Measurements from ENCODE around the gene PSME3IP1.

The PSME3IP1 gene

DNA sequence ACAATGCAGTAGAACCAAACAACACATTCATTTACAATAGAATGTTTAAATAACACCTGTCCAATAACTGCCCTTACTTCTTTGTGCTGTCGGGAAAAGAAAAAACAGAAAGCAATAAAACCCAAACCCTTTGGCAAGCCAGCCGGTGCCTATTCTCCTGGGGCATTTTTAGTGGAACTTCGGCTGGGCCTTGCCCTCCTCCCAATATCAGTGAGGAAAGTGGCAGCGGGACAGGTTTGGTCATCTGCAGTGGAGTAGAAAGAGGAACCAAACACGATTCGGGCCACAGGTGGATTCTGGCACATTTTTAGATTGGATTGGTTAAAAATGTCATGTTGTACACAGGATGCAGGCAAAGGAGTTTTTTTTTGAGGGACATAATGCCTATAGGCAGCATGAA lies 32.0 kb downstream of the PSME3IP1 start:
- DNase-seq (ENCODE audit: low read depth in 1 of 2, low spot score in 1 of 2) = no peak
- Histone ChIP-seq H3K27me3 (ENCODE audit: insufficient read depth, poor library complexity, severe bottlenecking) (no peaks in the 10 kb centered on the region), H3K27ac (replicated peaks) (no peak overlapping the region), H3K4me3 (replicated peaks; ENCODE audit: insufficient read depth, low read length) (no peak overlapping the region)
- no peak for TF ChIP-seq SPI1 (IDR thresholded peaks at IDR 0.05; ENCODE audit: borderline replicate concordance, low read depth)
- no peak for TF ChIP-seq POLR2AphosphoS5 (IDR thresholded peaks at IDR 0.05; ENCODE audit: low read depth)
- TF ChIP-seq GABPA (IDR thresholded peaks at IDR 0.05; ENCODE audit: low read depth) = no peak
- TF ChIP-seq, protein P1, sequence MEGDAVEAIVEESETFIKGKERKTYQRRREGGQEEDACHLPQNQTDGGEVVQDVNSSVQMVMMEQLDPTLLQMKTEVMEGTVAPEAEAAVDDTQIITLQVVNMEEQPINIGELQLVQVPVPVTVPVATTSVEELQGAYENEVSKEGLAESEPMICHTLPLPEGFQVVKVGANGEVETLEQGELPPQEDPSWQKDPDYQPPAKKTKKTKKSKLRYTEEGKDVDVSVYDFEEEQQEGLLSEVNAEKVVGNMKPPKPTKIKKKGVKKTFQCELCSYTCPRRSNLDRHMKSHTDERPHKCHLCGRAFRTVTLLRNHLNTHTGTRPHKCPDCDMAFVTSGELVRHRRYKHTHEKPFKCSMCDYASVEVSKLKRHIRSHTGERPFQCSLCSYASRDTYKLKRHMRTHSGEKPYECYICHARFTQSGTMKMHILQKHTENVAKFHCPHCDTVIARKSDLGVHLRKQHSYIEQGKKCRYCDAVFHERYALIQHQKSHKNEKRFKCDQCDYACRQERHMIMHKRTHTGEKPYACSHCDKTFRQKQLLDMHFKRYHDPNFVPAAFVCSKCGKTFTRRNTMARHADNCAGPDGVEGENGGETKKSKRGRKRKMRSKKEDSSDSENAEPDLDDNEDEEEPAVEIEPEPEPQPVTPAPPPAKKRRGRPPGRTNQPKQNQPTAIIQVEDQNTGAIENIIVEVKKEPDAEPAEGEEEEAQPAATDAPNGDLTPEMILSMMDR (IDR thresholded peaks at IDR 0.05; ENCODE audit: insufficient read depth, low read length) = no peak
- TF ChIP-seq, protein P2, sequence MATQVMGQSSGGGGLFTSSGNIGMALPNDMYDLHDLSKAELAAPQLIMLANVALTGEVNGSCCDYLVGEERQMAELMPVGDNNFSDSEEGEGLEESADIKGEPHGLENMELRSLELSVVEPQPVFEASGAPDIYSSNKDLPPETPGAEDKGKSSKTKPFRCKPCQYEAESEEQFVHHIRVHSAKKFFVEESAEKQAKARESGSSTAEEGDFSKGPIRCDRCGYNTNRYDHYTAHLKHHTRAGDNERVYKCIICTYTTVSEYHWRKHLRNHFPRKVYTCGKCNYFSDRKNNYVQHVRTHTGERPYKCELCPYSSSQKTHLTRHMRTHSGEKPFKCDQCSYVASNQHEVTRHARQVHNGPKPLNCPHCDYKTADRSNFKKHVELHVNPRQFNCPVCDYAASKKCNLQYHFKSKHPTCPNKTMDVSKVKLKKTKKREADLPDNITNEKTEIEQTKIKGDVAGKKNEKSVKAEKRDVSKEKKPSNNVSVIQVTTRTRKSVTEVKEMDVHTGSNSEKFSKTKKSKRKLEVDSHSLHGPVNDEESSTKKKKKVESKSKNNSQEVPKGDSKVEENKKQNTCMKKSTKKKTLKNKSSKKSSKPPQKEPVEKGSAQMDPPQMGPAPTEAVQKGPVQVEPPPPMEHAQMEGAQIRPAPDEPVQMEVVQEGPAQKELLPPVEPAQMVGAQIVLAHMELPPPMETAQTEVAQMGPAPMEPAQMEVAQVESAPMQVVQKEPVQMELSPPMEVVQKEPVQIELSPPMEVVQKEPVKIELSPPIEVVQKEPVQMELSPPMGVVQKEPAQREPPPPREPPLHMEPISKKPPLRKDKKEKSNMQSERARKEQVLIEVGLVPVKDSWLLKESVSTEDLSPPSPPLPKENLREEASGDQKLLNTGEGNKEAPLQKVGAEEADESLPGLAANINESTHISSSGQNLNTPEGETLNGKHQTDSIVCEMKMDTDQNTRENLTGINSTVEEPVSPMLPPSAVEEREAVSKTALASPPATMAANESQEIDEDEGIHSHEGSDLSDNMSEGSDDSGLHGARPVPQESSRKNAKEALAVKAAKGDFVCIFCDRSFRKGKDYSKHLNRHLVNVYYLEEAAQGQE (IDR thresholded peaks at IDR 0.05; ENCODE audit: insufficient replicate concordance, low read depth) = no peak

DNA sequence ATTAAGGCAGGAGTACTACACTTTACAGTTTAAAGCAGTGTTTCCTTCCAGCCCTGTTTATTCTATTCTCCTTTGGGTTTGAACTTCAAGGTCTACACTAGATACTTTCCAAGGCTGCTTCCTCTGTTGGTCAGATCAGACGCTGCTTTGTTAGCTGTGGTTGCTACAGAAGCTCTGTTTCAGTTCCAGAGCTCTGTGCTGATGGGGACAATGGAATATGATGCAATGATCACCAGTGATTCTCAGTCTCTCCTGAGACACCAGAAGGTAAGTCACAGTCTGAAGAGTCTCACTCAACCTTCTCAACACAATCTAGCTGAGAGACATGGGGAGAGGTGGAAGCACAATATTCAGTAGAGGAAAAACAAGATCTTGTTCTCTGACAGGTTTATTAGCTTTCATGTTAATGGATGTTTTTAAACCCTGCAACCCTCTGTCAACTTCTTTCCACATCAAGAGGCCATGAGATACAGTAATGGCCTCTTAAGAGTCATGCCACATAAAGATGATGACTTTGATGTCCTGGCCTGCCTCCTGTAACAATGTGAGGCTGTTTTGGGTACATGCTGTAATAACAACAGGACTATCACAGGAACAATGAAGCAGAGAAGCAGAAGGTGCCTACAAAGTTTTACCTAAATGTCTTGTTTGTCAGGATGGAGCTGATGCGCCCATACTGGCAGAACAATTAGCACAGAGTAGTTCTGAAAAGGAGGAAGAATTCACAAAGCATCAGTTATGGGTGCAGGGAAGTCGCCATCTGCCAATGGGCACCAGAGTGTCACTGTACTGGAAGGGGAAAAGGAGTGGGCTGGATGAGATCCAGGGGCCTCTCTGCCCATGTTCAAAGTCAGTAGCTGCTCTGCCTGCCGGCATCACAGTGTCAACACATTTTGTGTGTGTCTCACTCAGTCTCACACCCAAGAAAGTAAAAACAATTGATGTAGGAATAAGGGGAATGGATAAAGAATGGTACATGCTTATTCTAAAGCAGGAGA lies 33.4 kb downstream of the PSME3IP1 start:
- H3K4me3 ChIP-seq (replicated peaks; ENCODE audit: insufficient read depth, low read length) = no peak overlapping the region
- H3K27me3 ChIP-seq (ENCODE audit: insufficient read depth, poor library complexity, severe bottlenecking) = no peaks in the 10 kb centered on the region
- peak in 1 of 2 experiments; percentile 38 for DNase-seq (ENCODE audit: low read depth in 1 of 2, low spot score in 1 of 2)
- H3K27ac ChIP-seq (replicated peaks) = peak overlapping the region; percentile 23; the same call in 1 of the 2 replicates
- TF ChIP-seq POLR2AphosphoS5 (IDR thresholded peaks at IDR 0.05; ENCODE audit: low read depth) = no peak; the same call in 1 of the 2 replicates

DNA sequence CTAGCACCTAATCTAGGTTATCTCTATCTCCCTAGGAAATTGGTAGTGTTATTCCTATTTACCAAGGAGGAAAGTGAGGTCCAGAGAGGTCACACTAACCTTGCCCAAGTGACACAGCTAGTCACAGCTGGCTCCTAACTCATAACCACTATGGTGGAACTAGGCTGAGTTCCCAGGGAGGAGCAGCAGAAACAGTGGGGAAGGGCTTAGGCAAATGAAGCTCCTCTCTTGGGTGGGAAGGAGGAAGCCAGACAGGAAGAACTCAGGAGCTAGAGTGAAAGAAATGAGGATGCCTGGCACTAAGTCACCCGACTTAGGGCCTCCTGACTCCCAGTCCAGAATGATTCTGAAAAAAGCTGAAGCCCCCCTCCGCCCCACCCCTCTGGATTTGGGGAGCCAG lies 34.5 kb downstream of the PSME3IP1 start:
- no peak overlapping the region for H3K4me3 ChIP-seq (replicated peaks; ENCODE audit: insufficient read depth, low read length)
- H3K27ac ChIP-seq (replicated peaks) = no peak overlapping the region
- peak; percentile 21; the same call in 1 of the 2 replicates for TF ChIP-seq POLR2AphosphoS5 (IDR thresholded peaks at IDR 0.05; ENCODE audit: low read depth)
- TF ChIP-seq, protein P1 (IDR thresholded peaks at IDR 0.05; ENCODE audit: insufficient read depth, low read length) = no peak
- no peak for DNase-seq (ENCODE audit: low read depth in 1 of 2, low spot score in 1 of 2)
- H3K27me3 ChIP-seq (ENCODE audit: insufficient read depth, poor library complexity, severe bottlenecking) = no peaks in the 10 kb centered on the region

DNA sequence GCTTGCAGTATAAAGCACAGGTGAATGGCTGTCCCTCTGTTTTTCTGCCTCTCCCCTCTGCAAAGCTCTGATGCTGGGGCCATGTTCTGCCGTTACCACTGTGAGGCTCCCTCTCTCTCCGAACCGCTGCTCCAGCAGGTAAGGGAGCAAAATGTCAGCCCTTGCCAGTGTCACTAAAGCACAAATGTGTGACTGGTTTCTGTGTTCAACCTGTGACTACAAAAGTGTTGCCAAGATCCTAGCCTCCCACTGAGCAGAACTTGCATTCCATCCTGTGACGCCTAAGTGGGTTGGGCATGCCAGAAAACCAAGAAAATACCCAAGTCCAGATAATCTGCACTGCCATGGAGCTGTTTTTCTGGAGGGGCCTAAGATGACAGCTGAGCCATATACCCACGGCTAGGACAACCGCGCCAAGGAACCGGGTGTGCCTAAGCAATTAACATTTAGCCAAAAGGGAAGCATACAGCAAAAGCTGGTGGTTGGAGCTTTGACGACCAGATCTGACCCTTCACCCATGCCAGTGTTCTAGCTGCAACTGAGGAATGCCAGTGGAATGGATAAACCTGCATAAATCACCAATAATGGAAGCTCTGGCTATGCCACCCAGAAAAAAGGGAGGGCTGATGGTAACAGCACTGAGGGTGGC lies 35.0 kb downstream of the PSME3IP1 start:
- no peak for DNase-seq (ENCODE audit: low read depth in 1 of 2, low spot score in 1 of 2)
- no peaks in the 10 kb centered on the region for H3K27me3 ChIP-seq (ENCODE audit: insufficient read depth, poor library complexity, severe bottlenecking)
- no peak overlapping the region for H3K27ac ChIP-seq (replicated peaks)
- no peak overlapping the region for H3K4me3 ChIP-seq (replicated peaks; ENCODE audit: insufficient read depth, low read length)
- TF ChIP-seq, protein P2 (IDR thresholded peaks at IDR 0.05; ENCODE audit: insufficient replicate concordance, low read depth) = no peak
- TF ChIP-seq GABPA (IDR thresholded peaks at IDR 0.05; ENCODE audit: low read depth) = no peak
- no peak for TF ChIP-seq SPI1 (IDR thresholded peaks at IDR 0.05; ENCODE audit: borderline replicate concordance, low read depth)
- TF ChIP-seq, protein P1 (IDR thresholded peaks at IDR 0.05; ENCODE audit: insufficient read depth, low read length) = no peak
- TF ChIP-seq POLR2AphosphoS5 (IDR thresholded peaks at IDR 0.05; ENCODE audit: low read depth) = no peak
